Psoas muscle (tissue), 8 donors: ENCODE results near the gene FBXO48. TPM values are rescaled to one million over a fixed set of nuclear protein-coding genes. Genes with fewer than 3 reads are reported as not detected.

Source experiments
- ATAC-seq, 4 donors: fragments of 200-7000 bp; cut with Tn5 transposase; one replicate each; pipeline ENCODE4 v1.9.1; 2020; ENCODE audit warnings: moderate library complexity in 3 of 4, mild to moderate bottlenecking in 2 of 4
- DNase-seq, 2 donors: peaks; one replicate each; pipeline ENCODE4 v3.0.0-alpha.2; 2020
- H3K27ac ChIP-seq: fragments of 200-600 bp; one replicate; pipeline ENCODE4 v1.8.0; 2022
- H3K27me3 ChIP-seq, 3 donors: fragments of 200-600 bp in 1 of 3; one replicate each; pipeline versions ENCODE4 v1.6.1 to v1.8.0; 2013 to 2022; ENCODE audit warnings: low read length in 2 of 3, mild to moderate bottlenecking in 2 of 3, moderate library complexity in 1 of 3; ENCODE audit not compliant: insufficient read depth in 3 of 3
- H3K36me3 ChIP-seq, 2 donors: fragments of 200-600 bp in 1 of 2; one replicate each; pipeline versions ENCODE4 v1.6.1 to v1.8.0; 2013 to 2022; ENCODE audit warnings: low read depth in 1 of 2, mild to moderate bottlenecking in 1 of 2, moderate library complexity in 1 of 2; ENCODE audit not compliant: insufficient read depth in 1 of 2
- H3K4me1 ChIP-seq: fragments of 200-600 bp; one replicate; pipeline ENCODE4 v1.8.0; 2022
- H3K4me3 ChIP-seq: fragments of 200-600 bp; one replicate; pipeline ENCODE4 v1.8.0; 2022; ENCODE audit warnings: mild to moderate bottlenecking
- H3K9me3 ChIP-seq: fragments of 200-600 bp; one replicate; pipeline ENCODE4 v1.8.0; 2022
- WGBS, 3 donors: extraction: QIAGEN DNeasy Blood & Tissue Kit; methylation state at CpG; one replicate each; pipeline versions ENCODE4 v1.1.6 to v1.1.7; 2013; 5-methylcytosine and 5-hydroxymethylcytosine counted together
- intact Hi-C, 2 donors: fragments of 100-400 bp; cut with DNase I; formaldehyde crosslinking; loops; one replicate each; pipeline versions ENCODE4 v1.11.0 to v1.14.2; 2022
- long read RNA-seq, 2 donors: library from polyadenylated mRNA; unstranded; transcript quantifications; one replicate each; pipeline ENCODE4 v2.0.0, GENCODE V29; 2021
- polyA plus RNA-seq, 3 donors: library from polyadenylated mRNA; stranded (reverse); fragments of 200-250 nt; gene quantifications; one replicate each; pipeline ENCODE4 v1.2.3, GENCODE V29; 2013
- total RNA-seq, 4 donors: library from RNA; stranded (reverse); fragmentation: NEBNext Ultra II Directional in 2 of 4; extraction: Animal tissue kit (Norgen Biotek cat#: 25700) in 2 of 4; gene quantifications; one replicate each; pipeline versions ENCODE4 v1.2.1 to v1.2.4, GENCODE V29; 2021 to 2023
- TF ChIP-seq, protein P1 (sequence below): fragments of 200-600 bp; IDR thresholded peaks from one replicate; pipeline ENCODE4 v1.8.0; 2022; ENCODE audit warnings: antibody characterized with exemption
- donor health status: healthy with polysubstance abuse.
- donor health status: DM: no; HTN: no; CAD: no; lungs with moderate emphysema.
- donor health status: Bipolar disorder and iron deficiency.
- donor health status: healthy.
- donor health status: DM: yes; HTN: yes; CAD: no.
- donor health status: DM: no; HTN: no; CAD: no.
- donor health status: DM: no; HTN: no; CAD: no.
- donor health status: DM: yes; HTN: yes; CAD: no.

The FBXO48 gene
- 1 to 10 TPM in 2 of 4 donors, under 1 TPM in 2; 0.90 to 2.4 (median 1.6) TPM for total RNA-seq
- 1 to 10 TPM in 1 of 3 donors, under 1 TPM in 2; 0.57 to 4.3 (median 0.87) TPM for polyA plus RNA-seq
- long read RNA-seq, donor 1, partial matches to known transcripts = 0 of 1 reads
- long read RNA-seq, donor 1, other reads (novel, unspliced or antisense) = 1 of 1 reads
- long read RNA-seq, donor 2, partial matches to known transcripts = 0 of 1 reads
- long read RNA-seq, donor 2, other reads (novel, unspliced or antisense) = 1 of 1 reads

GRCh38 chr2:68467077-68467960 lies at the start of gene FBXO48, which contains the start of gene APLF:
Gene FBXO48 (minus strand): TSS chr2:68467294. CDS start chr2:68465145, 2,149 bp downstream.
Gene APLF (plus strand): TSS chr2:68467585. CDS start chr2:68467732, 147 bp downstream.
- TF ChIP-seq, protein P1, sequence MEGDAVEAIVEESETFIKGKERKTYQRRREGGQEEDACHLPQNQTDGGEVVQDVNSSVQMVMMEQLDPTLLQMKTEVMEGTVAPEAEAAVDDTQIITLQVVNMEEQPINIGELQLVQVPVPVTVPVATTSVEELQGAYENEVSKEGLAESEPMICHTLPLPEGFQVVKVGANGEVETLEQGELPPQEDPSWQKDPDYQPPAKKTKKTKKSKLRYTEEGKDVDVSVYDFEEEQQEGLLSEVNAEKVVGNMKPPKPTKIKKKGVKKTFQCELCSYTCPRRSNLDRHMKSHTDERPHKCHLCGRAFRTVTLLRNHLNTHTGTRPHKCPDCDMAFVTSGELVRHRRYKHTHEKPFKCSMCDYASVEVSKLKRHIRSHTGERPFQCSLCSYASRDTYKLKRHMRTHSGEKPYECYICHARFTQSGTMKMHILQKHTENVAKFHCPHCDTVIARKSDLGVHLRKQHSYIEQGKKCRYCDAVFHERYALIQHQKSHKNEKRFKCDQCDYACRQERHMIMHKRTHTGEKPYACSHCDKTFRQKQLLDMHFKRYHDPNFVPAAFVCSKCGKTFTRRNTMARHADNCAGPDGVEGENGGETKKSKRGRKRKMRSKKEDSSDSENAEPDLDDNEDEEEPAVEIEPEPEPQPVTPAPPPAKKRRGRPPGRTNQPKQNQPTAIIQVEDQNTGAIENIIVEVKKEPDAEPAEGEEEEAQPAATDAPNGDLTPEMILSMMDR = no peak
- Histone ChIP-seq H3K36me3 (peaks cover 0 to 14% of the 10 kb centered on the region in 2 donors), H3K4me1 (peaks cover 8% of the 10 kb centered on the region), H3K4me3 (peak within 1 kb of the TSS; percentile 96), H3K27me3 (no peaks in the 10 kb centered on the region), H3K27ac (peak within 1 kb of the TSS; percentile 88), H3K9me3 (no peaks in the 10 kb centered on the region)
- DNase-seq = peak; percentile 96 to 98
- intact Hi-C loops = loop anchor here in 1 of 2 donors (2.0 to 5.0 kb wide), 2 partner anchors 55 to 247 kb away; no protein-coding TSS in a partner anchor
- WGBS, 3 donors = 0 to 1% (median 1%) methylated on average over 77 to 82 of the region's 82 CpGs
- peak; percentile 98 for ATAC-seq

DNA sequence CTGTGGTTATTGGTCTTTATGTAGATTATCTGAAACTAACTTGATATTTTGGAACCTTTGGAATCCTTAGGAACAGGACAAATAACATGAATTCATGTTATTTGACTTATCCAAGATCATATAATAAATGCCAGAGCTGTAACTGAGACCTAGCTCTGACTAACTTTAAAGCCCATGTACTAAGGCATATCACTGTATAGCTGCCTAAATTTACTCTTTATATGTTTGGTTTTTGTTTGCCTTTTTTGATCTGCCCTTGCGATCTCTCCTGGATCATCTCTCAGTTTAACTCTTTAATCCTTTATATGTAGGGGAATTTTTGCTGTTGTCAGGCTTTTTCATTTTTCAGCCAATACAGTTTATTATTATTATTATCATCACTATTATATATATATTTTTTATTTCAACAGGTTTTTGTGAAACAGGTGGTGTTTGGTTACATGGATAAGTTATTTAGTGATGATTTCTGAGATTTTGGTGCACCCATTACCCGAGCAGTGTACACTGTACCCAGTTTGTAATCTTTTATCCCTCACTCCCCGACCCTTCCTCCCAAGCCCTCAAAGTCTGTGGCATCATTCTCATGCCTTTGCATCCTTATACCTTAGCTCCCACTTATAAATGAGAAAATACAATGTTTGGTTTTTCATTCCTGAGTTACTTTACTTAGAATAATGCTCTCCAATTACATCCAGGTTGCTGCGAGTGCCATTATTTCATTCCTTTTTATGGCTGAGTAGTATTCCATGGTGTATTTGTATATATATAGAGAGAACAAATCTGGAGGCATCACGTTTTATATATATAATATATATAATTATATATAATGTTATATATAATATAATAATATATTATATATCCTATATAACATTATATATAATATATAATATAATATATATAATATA lies 49.2 kb upstream of the FBXO48 start:
- Histone ChIP-seq H3K4me1 (no peaks in the 10 kb centered on the region), H3K27ac (no peak overlapping the region), H3K36me3 (no peaks in the 10 kb centered on the region), H3K27me3 (no peaks in the 10 kb centered on the region), H3K4me3 (no peak overlapping the region), H3K9me3 (no peaks in the 10 kb centered on the region)
- DNase-seq (no peak), ATAC-seq (peak in 1 of 4 donors; percentile 50)
- TF ChIP-seq, protein P1 = no peak
- intact Hi-C loops = no loop called here
- 84 to 89% (median 85%) methylated on average over 5 of the region's 5 CpGs for WGBS, 3 donors

DNA sequence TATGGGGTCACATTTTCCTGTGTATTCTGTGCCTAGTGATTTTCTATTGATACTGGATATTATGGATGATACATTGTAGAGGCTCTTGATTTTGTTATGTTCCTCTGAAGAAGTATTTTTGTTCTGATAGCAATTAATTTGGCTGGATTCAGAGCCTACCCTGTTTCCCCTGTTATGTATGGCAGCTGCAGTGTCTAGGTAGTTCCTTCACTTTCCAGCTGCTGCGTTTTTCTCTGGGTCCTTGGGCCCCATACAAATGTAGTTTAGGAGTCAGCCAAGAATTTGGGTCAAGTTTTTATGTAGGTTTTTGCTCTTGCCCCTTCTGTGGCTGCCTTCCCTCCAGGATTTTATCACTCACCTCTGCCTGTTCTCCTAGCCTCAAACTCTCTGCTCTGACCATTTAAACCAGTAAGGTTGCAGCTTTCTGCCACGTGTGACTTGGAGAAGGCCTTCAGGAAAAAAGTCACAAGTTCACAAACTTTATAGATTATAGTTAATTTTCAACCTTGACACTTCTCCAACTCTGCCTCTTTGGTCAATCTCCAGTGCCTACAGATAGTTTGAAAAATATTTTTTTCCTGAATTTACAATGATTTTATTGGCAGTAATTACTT lies 47.3 kb upstream of the FBXO48 start:
- H3K27me3 ChIP-seq = no peaks in the 10 kb centered on the region
- WGBS, 3 donors = 46 to 56% (median 55%) methylated on average over 2 of the region's 2 CpGs
- H3K4me1 ChIP-seq = no peaks in the 10 kb centered on the region
- TF ChIP-seq, protein P1 = no peak
- no peak overlapping the region for H3K4me3 ChIP-seq
- H3K36me3 ChIP-seq = no peaks in the 10 kb centered on the region
- ATAC-seq (no peak), DNase-seq (no peak)
- H3K27ac ChIP-seq = no peak overlapping the region
- intact Hi-C loops = loop anchor here in 1 of 2 donors (5.0 kb wide), 1 partner anchor 57 kb away; no protein-coding TSS in a partner anchor
- H3K9me3 ChIP-seq = no peaks in the 10 kb centered on the region

- no peaks in the 10 kb centered on the region for H3K27me3 ChIP-seq
- ATAC-seq (no peak), DNase-seq (no peak)
- no peaks in the 10 kb centered on the region for H3K36me3 ChIP-seq
- intact Hi-C loops = loop anchor here in 1 of 2 donors (5.0 kb wide), 1 partner anchor 56 kb away; no protein-coding TSS in a partner anchor
- H3K9me3 ChIP-seq = peaks cover 3% of the 10 kb centered on the region
- WGBS, 3 donors = 20 to 41% (median 21%) methylated on average over 1 of the region's 1 CpG
- no peak overlapping the region for H3K4me3 ChIP-seq
- TF ChIP-seq, protein P1 = no peak
- H3K4me1 ChIP-seq = no peaks in the 10 kb centered on the region
- no peak overlapping the region for H3K27ac ChIP-seq
Observed at GRCh38 chr2:68512966-68513365, 45.9 kb upstream of the FBXO48 start.
